HCT116 (cell line): ENCODE data around the gene KNDC1. TPM values are rescaled to one million over a fixed set of nuclear protein-coding genes. Genes with fewer than 3 reads are reported as not detected.

Experiments used
- ATAC-seq: fragments of 200-7000 bp; cut with Tn5 transposase; 2 replicates; pipeline ENCODE4 v1.9.1; 2020; ENCODE audit warnings: mild to moderate bottlenecking, moderate library complexity
- BruUV-seq: library from RNA; stranded (reverse); fragments of 400-500 nt; replicated peaks from 2 replicates; lab custom pipeline; 2021; lab: Mats Ljungman, UMichigan
- CTCF ChIA-PET: fragments of 300-600 bp; sonication (Branson Sonifier 250); formaldehyde crosslinking; loops from one replicate; lab custom pipeline; 2021; ENCODE audit warnings: antibody characterized with exemption; lab: Charles Lee
- POLR2A ChIA-PET: fragments of 300-600, 350-600 bp; sonication (Branson Sonifier 250); formaldehyde crosslinking; loops from one replicate; lab custom pipeline; 2021; ENCODE audit warnings: antibody characterized with exemption; lab: Charles Lee
- RAD21 ChIA-PET, 2 experiments: fragments of 300-600 bp; sonication (Branson Sonifier 250); formaldehyde crosslinking; loops; one replicate each; lab custom pipeline; 2023; ENCODE audit warnings: low total read pairs in 2 of 2; ENCODE audit not compliant: uncharacterized antibody in 2 of 2, unreplicated experiment in 2 of 2, low non-redundant PET in 1 of 2; lab: Charles Lee
- DNase-seq: peaks from one replicate; pipeline ENCODE4 v3.0.0-alpha.2; 2010; ENCODE audit warnings: low read depth, low spot score
- H2AFZ ChIP-seq: fragments of 200-600 bp; shearing (Covaris generic), sonication (generic); 2 replicates; pipeline ENCODE4 v1.6.1; 2017; ENCODE audit warnings: low read depth, mixed run types, mixed read lengths, antibody characterized with exemption, low read length; ENCODE audit not compliant: poor library complexity, severe bottlenecking
- H3K27ac ChIP-seq: 2 replicates; pipeline ENCODE4 v1.5.1; 2012; ENCODE audit warnings: low read depth, low read length
- H3K27me3 ChIP-seq: fragments of 200-600 bp; sonication (generic); 2 replicates; pipeline ENCODE4 v1.6.1; 2016; ENCODE audit warnings: mixed run types, low read length, mixed read lengths; ENCODE audit not compliant: insufficient read depth
- H3K36me3 ChIP-seq, 2 experiments: fragments of 200-500 bp in 1 of 2; fragments of 200-600 bp in 1 of 2; sonication (Bioruptor generic) in 1 of 2; sonication (generic) in 1 of 2; 2 replicates each; pipeline versions ENCODE4 v1.5.1 to v1.6.1; 2014 to 2016; ENCODE audit warnings: low read length in 2 of 2, inconsistent platforms in 1 of 2, mixed read lengths in 1 of 2, mixed run types in 1 of 2; ENCODE audit not compliant: insufficient read depth in 2 of 2, control insufficient read depth in 1 of 2
- H3K4me1 ChIP-seq, 2 experiments: fragments of 200-600 bp in 1 of 2; sonication (generic) in 1 of 2; 2 replicates each; pipeline versions ENCODE4 v1.5.1 to v1.6.1; 2012 to 2017; ENCODE audit warnings: low read length in 2 of 2, inconsistent platforms in 1 of 2, mild to moderate bottlenecking in 1 of 2, mixed read lengths in 1 of 2, mixed run types in 1 of 2, moderate library complexity in 1 of 2; ENCODE audit not compliant: insufficient read depth in 2 of 2, control insufficient read depth in 1 of 2
- H3K4me2 ChIP-seq: fragments of 200-600 bp; sonication (generic); 2 replicates; pipeline ENCODE4 v1.6.1; 2017; ENCODE audit warnings: mixed run types, low read length, mixed read lengths
- H3K4me3 ChIP-seq, 2 experiments: fragments of 200-600 bp in 1 of 2; sonication (generic) in 1 of 2; replicated peaks in 1 of 2; 2 replicates each; pipeline ENCODE4 v1.5.1; 2011 to 2016; ENCODE audit warnings: low read length in 2 of 2, control low read depth in 1 of 2, low read depth in 1 of 2, mild to moderate bottlenecking in 1 of 2, mixed read lengths in 1 of 2, mixed run types in 1 of 2
- H3K79me2 ChIP-seq: fragments of 200-600 bp; sonication (generic); 2 replicates; pipeline ENCODE4 v1.6.1; 2017; ENCODE audit warnings: mild to moderate bottlenecking, mixed run types, low read length, moderate library complexity, mixed read lengths; ENCODE audit not compliant: insufficient read depth
- H3K9ac ChIP-seq: fragments of 200-600 bp; sonication (generic); 2 replicates; pipeline ENCODE4 v1.6.1; 2016; ENCODE audit warnings: low read length, mixed read lengths
- H3K9me2 ChIP-seq: fragments of 200-600 bp; sonication (generic), shearing (Covaris generic); 2 replicates; pipeline ENCODE4 v1.6.1; 2017; ENCODE audit warnings: mixed run types, mild to moderate bottlenecking, moderate library complexity; ENCODE audit not compliant: insufficient read depth
- H3K9me3 ChIP-seq, 2 experiments: fragments of 200-500 bp in 1 of 2; fragments of 200-600 bp in 1 of 2; sonication (Bioruptor generic) in 1 of 2; sonication (generic) in 1 of 2; 2 replicates each; pipeline ENCODE4 v1.6.1; 2014 to 2017; ENCODE audit warnings: low read length in 2 of 2, mixed read lengths in 2 of 2, inconsistent platforms in 1 of 2, low read depth in 1 of 2, mild to moderate bottlenecking in 1 of 2, mixed run types in 1 of 2, moderate library complexity in 1 of 2; ENCODE audit not compliant: control insufficient read depth in 1 of 2, insufficient read depth in 1 of 2
- H4K20me1 ChIP-seq: fragments of 200-600 bp; sonication (generic), shearing (Covaris generic); 2 replicates; pipeline ENCODE4 v1.6.1; 2017; ENCODE audit warnings: mixed run types, mild to moderate bottlenecking, moderate library complexity; ENCODE audit not compliant: insufficient read depth
- CBX3 ChIP-seq: IDR thresholded peaks from 2 replicates; pipeline ENCODE4 v1.6.1; 2012; ENCODE audit warnings: low read depth
- CTCF ChIP-seq, 3 experiments: fragments of 200-600 bp in 1 of 3; sonication (generic) in 1 of 3; IDR thresholded peaks in 2 of 3; conservative IDR thresholded peaks in 1 of 3; 2 replicates each; pipeline ENCODE4 v1.5.1; 2012 to 2017; ENCODE audit warnings: low read depth in 2 of 3, low read length in 2 of 3, antibody characterized with exemption in 1 of 3, borderline replicate concordance in 1 of 3, control low read depth in 1 of 3, mild to moderate bottlenecking in 1 of 3, mixed read lengths in 1 of 3, mixed run types in 1 of 3, moderate library complexity in 1 of 3; ENCODE audit not compliant: insufficient read depth in 1 of 3
- EGR1 ChIP-seq: IDR thresholded peaks from 2 replicates; pipeline ENCODE4 v1.6.1; 2012; ENCODE audit warnings: low read depth
- ELF1 ChIP-seq: IDR thresholded peaks from 2 replicates; pipeline ENCODE4 v1.6.1; 2012; ENCODE audit warnings: low read depth, borderline replicate concordance
- EZH2phosphoT487 ChIP-seq: fragments of 200-600 bp; IDR thresholded peaks from 2 replicates; pipeline ENCODE4 v1.6.1; 2018; ENCODE audit warnings: antibody characterized with exemption, borderline replicate concordance
- POLR2AphosphoS5 ChIP-seq: IDR thresholded peaks from 2 replicates; pipeline ENCODE4 v1.6.1; 2011; ENCODE audit warnings: mild to moderate bottlenecking, low read depth, low read length, moderate library complexity
- REST ChIP-seq: IDR thresholded peaks from 2 replicates; pipeline ENCODE4 v1.6.1; 2012; ENCODE audit warnings: low read depth
- SP1 ChIP-seq: IDR thresholded peaks from 2 replicates; pipeline ENCODE4 v1.6.1; 2012; ENCODE audit warnings: low read depth
- TCF7L2 ChIP-seq: IDR thresholded peaks from 2 replicates; pipeline ENCODE4 v1.7.0; 2011; ENCODE audit warnings: borderline replicate concordance, inconsistent platforms; ENCODE audit not compliant: insufficient read depth, insufficient read length; ENCODE audit errors: extremely low read depth
- YY1 ChIP-seq: IDR thresholded peaks from 2 replicates; pipeline ENCODE4 v1.6.1; 2011; ENCODE audit warnings: low read length, low read depth, moderate library complexity, mild to moderate bottlenecking; ENCODE audit not compliant: insufficient replicate concordance; ENCODE audit errors: extremely low read depth
- ZBTB33 ChIP-seq: IDR thresholded peaks from 2 replicates; pipeline ENCODE4 v1.6.1; 2011; ENCODE audit warnings: mild to moderate bottlenecking, low read length, moderate library complexity; ENCODE audit not compliant: insufficient replicate concordance; ENCODE audit errors: extremely low read depth
- ZNF274 ChIP-seq: fragments of 200-500 bp; sonication (Bioruptor generic); IDR thresholded peaks from 2 replicates; pipeline ENCODE4 v1.6.1; 2014; ENCODE audit warnings: mild to moderate bottlenecking, low read depth, low read length, inconsistent platforms
- intact Hi-C: fragments of 100-400 bp; cut with micrococcal nuclease; formaldehyde crosslinking; loops from 2 replicates; pipeline ENCODE4 v1.10.0; 2022
- total RNA-seq: library from RNA; stranded (reverse); gene quantifications from one replicate; pipeline ENCODE4 v1.2.1, GENCODE V29; 2021; ENCODE audit not compliant: unreplicated experiment

The KNDC1 gene
- total RNA-seq, 1 experiment from 2014 or later = 3.6 TPM

- H3K27me3 ChIP-seq = no peaks in the 10 kb centered on the region
- H3K9ac ChIP-seq = no peak overlapping the region
- no peaks in the 10 kb centered on the region for H3K79me2 ChIP-seq
- TF ChIP-seq EZH2phosphoT487 = no peak
- TF ChIP-seq YY1 = no peak
- TF ChIP-seq, all 23 proteins: peak for 0
- Histone ChIP-seq H3K4me3 (no peak overlapping the region), H3K9me3 (no peaks in the 10 kb centered on the region), H3K36me3 (no peaks in the 10 kb centered on the region), H3K27ac (no peak overlapping the region), H3K9me2 (no peaks in the 10 kb centered on the region), H2AFZ (no peak overlapping the region), H4K20me1 (no peaks in the 10 kb centered on the region), H3K4me1 (peaks cover 10 to 13% of the 10 kb centered on the region in 2 experiments), H3K4me2 (no peak overlapping the region)
- BruUV-seq = no TSS peak
- POLR2A ChIA-PET = no interaction called here
- CTCF ChIA-PET = no interaction called here
- ATAC-seq (no peak), DNase-seq (no peak)
- RAD21 ChIA-PET = no interaction called here
- intact Hi-C loops = no loop called here
Measured at GRCh38 chr10:133150226-133150625, 9.8 kb upstream of the KNDC1 start.

GRCh38 chr10:133150656-133151055, 9.4 kb upstream of the KNDC1 start:
- Histone ChIP-seq H3K9me2 (no peaks in the 10 kb centered on the region), H2AFZ (no peak overlapping the region), H3K27me3 (no peaks in the 10 kb centered on the region), H3K27ac (no peak overlapping the region), H3K36me3 (no peaks in the 10 kb centered on the region), H3K4me3 (no peak overlapping the region), H3K4me1 (peaks cover 6 to 9% of the 10 kb centered on the region in 2 experiments; a peak in 3 of 4 replicates), H4K20me1 (no peaks in the 10 kb centered on the region), H3K79me2 (no peaks in the 10 kb centered on the region), H3K4me2 (no peak overlapping the region), H3K9me3 (no peaks in the 10 kb centered on the region), H3K9ac (no peak overlapping the region)
- ChIA-PET RAD21 (no interaction called here), POLR2A (no interaction called here), CTCF (no interaction called here)
- no TSS peak for BruUV-seq
- no peak for DNase-seq
- no peak for ATAC-seq
- intact Hi-C loops = no loop called here
- no peak for TF ChIP-seq ZNF274
- TF ChIP-seq POLR2AphosphoS5 = no peak
- no peak for TF ChIP-seq CBX3
- TF ChIP-seq EGR1 = no peak
- TF ChIP-seq ELF1 = no peak
- TF ChIP-seq CTCF (IDR thresholded peaks at IDR 0.05 in 2 of 3, conservative IDR thresholded peaks at IDR 0.05 in 1 of 3; ENCODE audit: borderline replicate concordance in 1 of 3, insufficient read depth in 1 of 3, low read depth in 2 of 3, low read length in 2 of 3) = no peak
- TF ChIP-seq TCF7L2 = no peak
- no peak for TF ChIP-seq SP1
- TF ChIP-seq REST = no peak
- no peak for TF ChIP-seq ZBTB33
